Fibroblast of mammary gland (primary cell): ENCODE data around the gene CACNA2D3.

Experiments
- DNase-seq: peaks from one replicate; pipeline ENCODE4 v3.0.0-alpha.2; 2010; ENCODE audit warnings: low read depth
- H3K4me3 ChIP-seq: 2 replicates; pipeline ENCODE4 v1.5.1; 2011; ENCODE audit warnings: low read depth, mild to moderate bottlenecking, low read length, moderate library complexity; ENCODE audit not compliant: control insufficient read depth
- TF ChIP-seq, protein P1 (sequence below): conservative IDR thresholded peaks from 2 replicates; pipeline ENCODE4 v1.5.1; 2011; ENCODE audit warnings: low read depth, low read length, inconsistent platforms; ENCODE audit not compliant: control insufficient read depth, insufficient read depth

Gene CACNA2D3

DNA sequence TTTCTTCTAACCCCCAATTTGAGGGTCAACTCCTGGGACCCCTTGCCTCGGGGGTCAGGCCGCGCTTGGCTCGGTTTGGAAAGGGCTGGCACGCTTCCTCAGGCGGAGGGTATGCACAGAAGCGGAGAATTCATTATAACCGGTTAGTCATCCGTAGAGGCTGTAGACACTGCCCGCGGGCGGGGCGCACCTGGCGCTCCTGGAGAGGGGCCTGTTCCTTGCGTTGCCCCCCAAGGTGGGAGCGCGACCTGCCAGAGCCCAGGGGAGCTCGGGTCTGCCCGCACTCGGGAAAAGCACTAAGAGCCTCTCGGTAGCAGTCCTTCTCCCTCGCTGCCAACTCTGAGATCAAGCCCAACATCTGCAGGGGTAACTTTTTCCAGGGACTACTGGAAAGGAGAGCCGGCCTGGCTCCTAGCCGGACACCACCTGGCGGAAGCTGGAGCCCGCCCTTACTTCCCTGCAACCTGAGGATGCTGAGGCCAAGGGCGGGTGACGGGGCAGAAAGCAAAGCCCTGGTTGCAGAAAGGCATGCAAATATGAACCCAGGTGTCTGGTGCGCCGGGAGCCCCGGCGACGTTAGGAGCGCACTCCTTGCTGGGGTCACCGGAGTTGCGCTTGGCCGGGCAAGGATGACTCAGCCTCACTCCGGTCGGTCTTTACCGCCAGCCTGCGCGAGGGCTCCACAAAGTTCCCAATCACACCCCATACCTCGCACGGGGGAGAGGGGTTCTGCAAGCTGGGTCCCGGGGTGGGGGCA lies 1.5 kb upstream of the CACNA2D3 start:
- no peak for DNase-seq
- no peak overlapping the region for H3K4me3 ChIP-seq
- TF ChIP-seq, protein P1, sequence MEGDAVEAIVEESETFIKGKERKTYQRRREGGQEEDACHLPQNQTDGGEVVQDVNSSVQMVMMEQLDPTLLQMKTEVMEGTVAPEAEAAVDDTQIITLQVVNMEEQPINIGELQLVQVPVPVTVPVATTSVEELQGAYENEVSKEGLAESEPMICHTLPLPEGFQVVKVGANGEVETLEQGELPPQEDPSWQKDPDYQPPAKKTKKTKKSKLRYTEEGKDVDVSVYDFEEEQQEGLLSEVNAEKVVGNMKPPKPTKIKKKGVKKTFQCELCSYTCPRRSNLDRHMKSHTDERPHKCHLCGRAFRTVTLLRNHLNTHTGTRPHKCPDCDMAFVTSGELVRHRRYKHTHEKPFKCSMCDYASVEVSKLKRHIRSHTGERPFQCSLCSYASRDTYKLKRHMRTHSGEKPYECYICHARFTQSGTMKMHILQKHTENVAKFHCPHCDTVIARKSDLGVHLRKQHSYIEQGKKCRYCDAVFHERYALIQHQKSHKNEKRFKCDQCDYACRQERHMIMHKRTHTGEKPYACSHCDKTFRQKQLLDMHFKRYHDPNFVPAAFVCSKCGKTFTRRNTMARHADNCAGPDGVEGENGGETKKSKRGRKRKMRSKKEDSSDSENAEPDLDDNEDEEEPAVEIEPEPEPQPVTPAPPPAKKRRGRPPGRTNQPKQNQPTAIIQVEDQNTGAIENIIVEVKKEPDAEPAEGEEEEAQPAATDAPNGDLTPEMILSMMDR, result no peak

DNA sequence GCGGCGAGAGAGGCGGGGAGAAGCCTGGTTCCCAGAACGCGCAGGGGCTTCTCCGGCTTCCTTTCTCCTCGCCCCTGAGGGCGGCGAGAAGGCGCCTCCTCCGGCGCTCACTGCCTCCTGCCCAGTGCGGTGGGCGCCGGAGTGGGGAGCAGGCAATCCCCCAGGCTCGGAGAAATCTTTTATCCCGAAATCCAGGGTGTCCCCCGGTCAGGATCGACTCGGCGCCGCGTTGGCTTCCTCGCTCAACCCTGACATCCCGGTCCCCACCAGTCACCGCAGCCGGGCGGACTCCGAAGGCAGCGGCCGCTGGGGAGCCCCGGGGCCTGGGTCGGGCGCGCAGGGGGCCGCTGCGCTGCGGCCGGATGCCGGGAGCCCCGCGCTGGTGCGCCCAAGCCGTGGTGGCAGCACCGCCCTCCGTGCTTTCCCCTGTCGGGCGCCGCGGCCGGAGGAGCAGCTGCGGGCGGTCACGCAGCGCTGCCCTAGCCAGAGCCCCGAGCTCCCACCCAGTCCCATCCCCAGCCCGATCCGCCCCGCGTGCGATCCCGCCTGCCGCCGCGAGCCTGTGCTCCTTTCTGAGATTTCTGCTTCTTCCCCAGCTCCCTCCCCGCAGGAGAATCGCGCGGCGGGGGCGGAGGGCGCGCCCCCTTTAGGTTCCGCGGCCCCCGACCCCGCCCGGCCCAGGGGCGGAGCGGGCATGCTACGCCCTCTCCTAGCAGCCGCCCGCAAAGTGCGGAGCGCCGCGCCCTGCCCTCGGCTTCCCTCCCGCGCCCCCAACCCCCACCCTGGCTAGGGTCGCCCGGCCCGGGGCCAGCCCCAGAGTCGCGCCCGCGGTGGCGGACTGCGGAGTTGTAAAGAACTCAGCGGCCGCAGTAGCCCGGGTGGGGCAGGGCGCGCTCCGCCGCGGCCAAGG lies 683 bp upstream of the CACNA2D3 start:
- DNase-seq, result no peak
- no peak overlapping the region for H3K4me3 ChIP-seq

GRCh38 chr3:54123003-54123775 lies 837 bp downstream of the CACNA2D3 start:
- DNase-seq, result no peak
- no peak overlapping the region for H3K4me3 ChIP-seq
- TF ChIP-seq, protein P1, result no peak

More for the DNA sequence above, 683 bp upstream of the CACNA2D3 start:
- TF ChIP-seq, protein P1, result no peak

GRCh38 chr3:54123776-54124196 lies 1.4 kb downstream of the CACNA2D3 start:
- TF ChIP-seq, protein P1, result no peak
- H3K4me3 ChIP-seq, result no peak overlapping the region
- DNase-seq, result no peak

DNA sequence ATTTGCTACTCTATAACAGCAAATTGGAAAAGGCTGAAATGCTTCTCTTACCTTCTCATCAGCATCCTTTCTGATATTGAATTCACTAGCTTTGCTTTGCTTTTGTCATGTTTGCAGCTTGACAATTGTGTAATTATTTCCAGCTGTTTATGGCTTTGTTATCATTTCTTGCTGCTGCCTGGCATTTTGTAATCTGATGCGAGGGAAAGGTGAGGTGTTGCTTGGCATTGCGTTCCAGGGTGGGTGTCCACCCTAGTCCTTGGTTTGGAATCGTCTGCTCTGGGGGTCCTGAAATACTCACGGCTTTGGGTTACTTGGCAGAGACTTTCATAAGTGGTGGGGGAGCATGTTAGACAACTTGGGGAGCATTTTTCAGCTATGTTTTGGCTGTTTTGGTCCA lies 2.9 kb downstream of the CACNA2D3 start:
- TF ChIP-seq, protein P1, result no peak
- H3K4me3 ChIP-seq, result no peak overlapping the region
- no peak for DNase-seq

GRCh38 chr3:54126551-54126950 lies 4.2 kb downstream of the CACNA2D3 start:
- TF ChIP-seq, protein P1, result no peak
- H3K4me3 ChIP-seq, result no peak overlapping the region
- no peak for DNase-seq
